Psoas muscle (tissue), 8 donors: Measurements from ENCODE around the gene ZNF335. TPM values are rescaled to one million over a fixed set of nuclear protein-coding genes. Genes with fewer than 3 reads are reported as not detected.
A peak's percentile ranks its signal among the peaks of the same experiment; 100 is the strongest.

Experiments used
- ATAC-seq, 4 donors: fragments of 200-7000 bp; cut with Tn5 transposase; one replicate each; pipeline ENCODE4 v1.9.1; 2020; ENCODE audit warnings: moderate library complexity in 3 of 4, mild to moderate bottlenecking in 2 of 4
- DNase-seq, 2 donors: peaks; one replicate each; pipeline ENCODE4 v3.0.0-alpha.2; 2020
- H3K27ac ChIP-seq: fragments of 200-600 bp; one replicate; pipeline ENCODE4 v1.8.0; 2022
- H3K27me3 ChIP-seq, 3 donors: fragments of 200-600 bp in 1 of 3; one replicate each; pipeline versions ENCODE4 v1.6.1 to v1.8.0; 2013 to 2022; ENCODE audit warnings: low read length in 2 of 3, mild to moderate bottlenecking in 2 of 3, moderate library complexity in 1 of 3; ENCODE audit not compliant: insufficient read depth in 3 of 3
- H3K36me3 ChIP-seq, 2 donors: fragments of 200-600 bp in 1 of 2; one replicate each; pipeline versions ENCODE4 v1.6.1 to v1.8.0; 2013 to 2022; ENCODE audit warnings: low read depth in 1 of 2, mild to moderate bottlenecking in 1 of 2, moderate library complexity in 1 of 2; ENCODE audit not compliant: insufficient read depth in 1 of 2
- H3K4me1 ChIP-seq: fragments of 200-600 bp; one replicate; pipeline ENCODE4 v1.8.0; 2022
- H3K4me3 ChIP-seq: fragments of 200-600 bp; one replicate; pipeline ENCODE4 v1.8.0; 2022; ENCODE audit warnings: mild to moderate bottlenecking
- H3K9me3 ChIP-seq: fragments of 200-600 bp; one replicate; pipeline ENCODE4 v1.8.0; 2022
- CTCF ChIP-seq: fragments of 200-600 bp; IDR thresholded peaks from one replicate; pipeline ENCODE4 v1.8.0; 2022; ENCODE audit warnings: antibody characterized with exemption
- WGBS, 3 donors: extraction: QIAGEN DNeasy Blood & Tissue Kit; methylation state at CpG; one replicate each; pipeline versions ENCODE4 v1.1.6 to v1.1.7; 2013; 5-methylcytosine and 5-hydroxymethylcytosine counted together
- intact Hi-C, 2 donors: fragments of 100-400 bp; cut with DNase I; formaldehyde crosslinking; loops; one replicate each; pipeline versions ENCODE4 v1.11.0 to v1.14.2; 2022
- polyA plus RNA-seq, 3 donors: library from polyadenylated mRNA; stranded (reverse); fragments of 200-250 nt; gene quantifications; one replicate each; pipeline ENCODE4 v1.2.3, GENCODE V29; 2013
- total RNA-seq, 4 donors: library from RNA; stranded (reverse); fragmentation: NEBNext Ultra II Directional in 2 of 4; extraction: Animal tissue kit (Norgen Biotek cat#: 25700) in 2 of 4; gene quantifications; one replicate each; pipeline versions ENCODE4 v1.2.1 to v1.2.4, GENCODE V29; 2021 to 2023
- donor health status: healthy with polysubstance abuse.
- donor health status: DM: no; HTN: no; CAD: no; lungs with moderate emphysema.
- donor health status: Bipolar disorder and iron deficiency.
- donor health status: healthy.
- donor health status: DM: yes; HTN: yes; CAD: no.
- donor health status: DM: no; HTN: no; CAD: no.
- donor health status: DM: no; HTN: no; CAD: no.
- donor health status: DM: yes; HTN: yes; CAD: no.

ZNF335 gene
- total and polyA plus RNA-seq, 7 donors, result 6.9 to 11.5 (median 10.2) TPM

- DNase-seq, result no peak
- intact Hi-C loops, result loop anchor here (5.0 kb wide), 2 partner anchors 107 to 117 kb away; no protein-coding TSS in a partner anchor
- Histone ChIP-seq H3K27me3 (no peaks in the 10 kb centered on the region), H3K4me1 (peaks cover 9% of the 10 kb centered on the region), H3K36me3 (no peaks in the 10 kb centered on the region), H3K4me3 (no peak overlapping the region), H3K9me3 (no peaks in the 10 kb centered on the region), H3K27ac (no peak overlapping the region)
- no peak for TF ChIP-seq CTCF
- 80 to 83% (median 82%) methylated on average over 7 of the region's 7 CpGs for WGBS, 3 donors
- no peak for ATAC-seq
Observed at GRCh38 chr20:45974896-45975565, 3.0 kb upstream of the ZNF335 start.

DNA sequence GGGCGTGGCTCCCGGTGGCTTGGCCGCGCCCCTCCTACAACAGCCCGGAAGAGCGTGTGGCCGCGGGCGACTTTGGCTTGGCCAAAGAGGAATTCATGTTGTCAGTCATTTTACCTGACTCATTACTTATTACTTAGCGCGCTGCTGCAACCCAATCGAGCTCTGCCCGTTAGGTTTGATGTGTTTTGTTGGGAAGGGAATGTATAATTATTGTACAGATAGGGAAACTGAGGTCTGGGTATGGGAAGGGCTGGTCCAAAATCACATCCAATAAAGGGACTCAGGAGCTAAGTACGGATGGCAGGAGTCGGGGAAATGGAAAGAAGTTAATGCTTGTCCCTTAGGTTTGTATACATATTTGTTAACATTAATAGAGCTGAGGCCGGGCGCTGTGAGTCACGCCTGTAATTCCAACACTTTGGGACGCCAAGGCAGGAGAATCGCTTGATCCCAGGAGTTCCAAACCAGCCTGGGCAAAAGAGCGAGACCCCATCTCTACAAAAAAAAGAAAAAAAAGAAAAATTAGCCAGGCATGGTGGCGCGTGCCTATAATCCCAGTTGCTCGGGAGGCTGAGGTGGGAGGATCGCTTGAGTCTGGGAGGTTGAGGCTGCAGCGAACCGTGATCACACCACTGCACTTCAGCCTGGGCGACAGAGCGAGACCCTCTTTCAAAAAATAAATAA is 639 bp upstream of the ZNF335 start:
- Histone ChIP-seq H3K36me3 (peaks cover 0 to 17% of the 10 kb centered on the region in 2 donors), H3K27ac (peak overlapping the region; percentile 97), H3K9me3 (no peaks in the 10 kb centered on the region), H3K4me1 (peaks cover 27% of the 10 kb centered on the region), H3K27me3 (no peaks in the 10 kb centered on the region), H3K4me3 (peak overlapping the region; percentile 93)
- WGBS, 3 donors, result 43 to 44% (median 43%) methylated on average over 29 of the region's 29 CpGs
- no peak for TF ChIP-seq CTCF
- intact Hi-C loops, result loop anchor here in 1 of 2 donors (5.0 kb wide), 1 partner anchor 120 kb away; no protein-coding TSS in a partner anchor
- DNase-seq, result peak; percentile 31 to 96
- ATAC-seq, result no peak

DNA sequence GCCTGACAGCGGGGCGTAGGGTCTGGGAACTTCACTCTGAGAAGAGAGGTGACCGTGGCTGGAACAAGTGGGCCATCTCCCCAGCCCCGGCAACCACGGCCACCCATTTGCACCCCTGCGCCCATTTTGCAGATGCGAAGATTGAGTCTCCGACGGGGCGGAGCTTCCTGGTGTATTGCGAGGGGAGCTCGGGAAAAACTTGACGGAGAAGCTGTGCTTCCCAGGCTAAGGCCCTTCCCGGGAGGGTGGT is 653 bp downstream of the ZNF335 start:
- Histone ChIP-seq H3K4me1 (peaks cover 27% of the 10 kb centered on the region), H3K4me3 (peak overlapping the region; percentile 93), H3K27me3 (no peaks in the 10 kb centered on the region), H3K9me3 (no peaks in the 10 kb centered on the region), H3K27ac (peak overlapping the region; percentile 97), H3K36me3 (peaks cover 2 to 30% of the 10 kb centered on the region in 2 donors)
- intact Hi-C loops, result loop anchor here in 1 of 2 donors (5.0 kb wide), 1 partner anchor 121 kb away; no protein-coding TSS in a partner anchor
- ATAC-seq, result peak in 1 of 4 donors; percentile 17
- DNase-seq, result no peak
- TF ChIP-seq CTCF, result no peak
- 2 to 5% (median 3%) methylated on average over 14 of the region's 14 CpGs for WGBS, 3 donors

- TF ChIP-seq CTCF, result no peak
- Histone ChIP-seq H3K9me3 (no peaks in the 10 kb centered on the region), H3K27ac (peak overlapping the region; percentile 97), H3K4me1 (peaks cover 27% of the 10 kb centered on the region), H3K27me3 (no peaks in the 10 kb centered on the region), H3K4me3 (peak overlapping the region; percentile 93), H3K36me3 (peaks cover 3 to 36% of the 10 kb centered on the region in 2 donors)
- ATAC-seq (peak in 1 of 4 donors; percentile 3), DNase-seq (peak in 1 of 2 donors; percentile 35)
- 8 to 12% (median 8%) methylated on average over 33 to 34 of the region's 34 CpGs for WGBS, 3 donors
- intact Hi-C loops, result loop anchor here in 1 of 2 donors (5.0 kb wide), 1 partner anchor 121 kb away; no protein-coding TSS in a partner anchor
Observed at GRCh38 chr20:45970646-45971424, 1.2 kb downstream of the ZNF335 start.
